Activated CD4-positive, CD25-positive, alpha-beta regulatory T cell treated with anti-CD3 and anti-CD28 coated beads, Interleukin-2, amount 50 U/mL, for 72 hours (primary cell): ENCODE data around the gene MXD1.
A peak's percentile ranks its signal among the peaks of the same experiment; 100 is the strongest.
"Not testable (repeated sequence)": the region's sequence is repeated elsewhere in the genome, so short reads cannot be mapped to it uniquely, and the experiment has no call there.

Experiments used
- DNase-seq: peaks from one replicate; pipeline ENCODE4 v3.0.0; 2021

MXD1 gene

GRCh38 chr2:69914950-69915945 lies at the start of gene MXD1:
MXD1 (plus strand) TSS chr2:69915109; CDS start chr2:69915331, 222 bp downstream.
- DNase-seq, result peak; percentile 98

- DNase-seq, result no peak
These were observed 26.5 kb upstream of the MXD1 start for GRCh38 chr2:69888451-69888850.

- DNase-seq, result no peak
These were observed 25.6 kb upstream of the MXD1 start for GRCh38 chr2:69889302-69889701.

GRCh38 chr2:69890881-69891280 lies 24.0 kb upstream of the MXD1 start:
- no peak for DNase-seq

- not testable (repeated sequence) for DNase-seq
These were observed 22.0 kb upstream of the MXD1 start for GRCh38 chr2:69892838-69893424.

- DNase-seq, result peak; percentile 77
These were observed 21.0 kb upstream of the MXD1 start, which contains the start of gene SNRNP27 for GRCh38 chr2:69893684-69894551. SNRNP27 (plus strand) TSS chr2:69893956; CDS start chr2:69893985, 29 bp downstream.

GRCh38 chr2:69894737-69895136 lies 20.2 kb upstream of the MXD1 start:
- DNase-seq, result not testable (repeated sequence)

GRCh38 chr2:69902213-69902922 lies 12.5 kb upstream of the MXD1 start:
- no peak for DNase-seq

GRCh38 chr2:69907216-69907615 lies 7.7 kb upstream of the MXD1 start:
- DNase-seq, result no peak

GRCh38 chr2:69911985-69912563 lies 2.8 kb upstream of the MXD1 start:
- no peak for DNase-seq

- DNase-seq, result no peak
These were observed 552 bp upstream of the MXD1 start for GRCh38 chr2:69914164-69914949.

- DNase-seq, result no peak
These were observed 1.2 kb downstream of the MXD1 start for GRCh38 chr2:69916106-69916505.

- no peak for DNase-seq
These were observed 2.9 kb downstream of the MXD1 start for GRCh38 chr2:69917852-69918251.

- no peak for DNase-seq
These were observed 3.5 kb downstream of the MXD1 start for GRCh38 chr2:69918401-69918800.

GRCh38 chr2:69923116-69923515 lies 8.2 kb downstream of the MXD1 start:
- DNase-seq, result no peak

- DNase-seq, result no peak
These were observed 12.1 kb downstream of the MXD1 start for GRCh38 chr2:69926849-69927515.

GRCh38 chr2:69931832-69932595 lies 17.1 kb downstream of the MXD1 start:
- DNase-seq, result no peak

- DNase-seq, result no peak
These were observed 17.6 kb downstream of the MXD1 start for GRCh38 chr2:69932596-69932922.

GRCh38 chr2:69933254-69933828 lies 18.4 kb downstream of the MXD1 start:
- DNase-seq, result no peak
